Renal cortex interstitium (tissue), 11 donors: ENCODE measurements around the gene MUC5B. TPM values are rescaled to one million over a fixed set of nuclear protein-coding genes. Genes with fewer than 3 reads are reported as not detected.

Experiments
- DNase-seq, 11 donors: peaks; one replicate each; pipeline ENCODE4 v3.0.0-alpha.2; 2013; ENCODE audit warnings: low read depth in 9 of 11, low spot score in 4 of 11; ENCODE audit errors: extremely low read depth in 1 of 11
- polyA plus RNA-seq, 3 donors: library from polyadenylated mRNA; unstranded; fragments of 120-200 nt; gene quantifications; one replicate each; pipeline ENCODE4 v1.2.1, GENCODE V29; 2013; ENCODE audit not compliant: insufficient read length in 3 of 3

MUC5B gene
- polyA plus RNA-seq, 3 donors = 0.01 to 0.09 (median 0.05) TPM

- DNase-seq = no peak
Measured at GRCh38 chr11:1227551-1228100, 4.8 kb downstream of the MUC5B start.

DNA sequence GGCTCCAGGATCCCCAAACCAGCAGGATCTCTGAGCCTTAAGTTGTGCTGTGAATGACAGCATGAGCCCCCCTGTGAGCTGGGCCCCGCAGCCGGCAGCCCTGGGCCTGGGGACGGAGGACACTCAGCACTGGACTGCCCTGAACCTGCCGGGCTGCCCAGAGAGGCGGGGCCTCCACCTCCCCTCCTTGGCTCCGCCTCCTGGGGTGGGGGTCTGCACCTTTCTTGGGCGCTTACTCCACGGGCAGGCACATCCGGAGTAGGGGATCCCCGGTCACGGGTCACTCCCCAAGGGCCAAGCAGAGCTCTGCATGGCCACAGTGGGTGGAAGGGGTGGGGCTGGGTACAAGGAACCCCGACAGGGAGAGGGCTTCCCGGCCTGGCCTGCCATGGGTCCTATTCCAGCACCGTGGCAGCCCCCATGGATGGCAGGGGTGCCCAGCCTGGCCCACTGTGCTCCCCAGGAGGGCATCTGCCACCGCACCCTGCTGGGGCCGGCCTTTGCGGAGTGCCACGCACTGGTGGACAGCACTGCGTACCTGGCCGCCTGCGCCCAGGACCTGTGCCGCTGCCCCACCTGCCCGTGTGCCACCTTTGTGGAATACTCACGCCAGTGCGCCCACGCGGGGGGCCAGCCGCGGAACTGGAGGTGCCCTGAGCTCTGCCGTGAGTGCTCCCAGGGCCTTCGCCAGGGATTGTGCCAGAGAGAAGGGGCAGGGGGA is 5.4 kb downstream of the MUC5B start:
- no peak for DNase-seq

DNA sequence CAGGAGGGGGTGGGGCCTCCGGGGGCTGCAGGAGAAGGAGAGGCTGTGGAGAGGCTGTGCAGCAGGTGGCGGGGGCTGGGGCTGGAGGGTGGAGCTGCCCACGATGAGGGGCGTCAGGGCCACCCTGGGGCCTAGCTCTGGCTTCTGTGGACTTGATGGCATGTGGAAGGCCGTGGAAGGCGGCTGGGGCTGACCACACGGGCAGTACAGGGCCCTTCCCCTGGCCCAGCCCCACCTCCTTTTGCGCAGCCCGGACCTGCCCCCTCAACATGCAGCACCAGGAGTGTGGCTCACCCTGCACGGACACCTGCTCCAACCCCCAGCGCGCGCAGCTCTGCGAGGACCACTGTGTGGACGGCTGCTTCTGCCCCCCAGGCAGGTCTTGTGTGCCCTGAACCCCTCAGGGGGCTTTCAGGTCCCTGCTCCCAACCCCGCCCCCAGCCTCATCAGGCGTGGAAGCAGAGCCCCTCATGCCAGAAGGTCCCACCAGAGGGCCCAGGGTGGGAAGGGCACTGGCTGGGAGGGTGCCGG is 6.1 kb downstream of the MUC5B start:
- no peak for DNase-seq

GRCh38 chr11:1229471-1230120 is 6.7 kb downstream of the MUC5B start:
- DNase-seq = no peak

- no peak for DNase-seq
Measured at GRCh38 chr11:1230121-1230455, 7.2 kb downstream of the MUC5B start.

- no peak for DNase-seq
Measured at GRCh38 chr11:1230456-1231395, 7.9 kb downstream of the MUC5B start.

DNA sequence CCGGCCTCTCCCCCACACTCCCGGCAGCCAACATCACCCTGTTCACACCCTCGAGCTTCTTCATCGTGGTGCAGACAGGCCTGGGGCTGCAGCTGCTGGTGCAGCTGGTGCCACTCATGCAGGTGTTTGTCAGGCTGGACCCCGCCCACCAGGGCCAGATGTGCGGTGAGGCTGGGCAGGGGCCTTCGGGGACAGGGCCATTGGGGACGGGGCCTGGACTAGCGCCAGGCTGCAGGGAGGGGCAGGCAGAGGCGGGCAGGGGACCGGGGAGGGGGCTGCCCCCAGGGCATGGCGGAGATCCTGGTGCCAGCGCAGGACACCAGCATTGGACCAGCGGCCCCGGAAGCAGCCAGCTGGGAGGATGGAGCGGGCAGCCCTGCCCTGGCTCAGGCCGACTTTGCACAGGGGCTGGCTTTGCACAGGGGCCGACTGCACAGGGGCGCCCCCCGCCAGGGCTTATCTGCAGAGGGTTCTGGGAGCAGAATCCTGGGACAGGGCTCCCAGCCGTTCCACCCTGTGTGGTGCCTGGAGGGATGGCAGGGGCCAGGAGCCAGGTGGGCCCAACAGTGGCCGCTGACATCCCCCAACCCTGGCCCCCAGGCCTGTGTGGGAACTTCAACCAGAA is 8.6 kb downstream of the MUC5B start:
- no peak for DNase-seq

GRCh38 chr11:1232021-1232882 is 9.4 kb downstream of the MUC5B start:
- DNase-seq = no peak

DNA sequence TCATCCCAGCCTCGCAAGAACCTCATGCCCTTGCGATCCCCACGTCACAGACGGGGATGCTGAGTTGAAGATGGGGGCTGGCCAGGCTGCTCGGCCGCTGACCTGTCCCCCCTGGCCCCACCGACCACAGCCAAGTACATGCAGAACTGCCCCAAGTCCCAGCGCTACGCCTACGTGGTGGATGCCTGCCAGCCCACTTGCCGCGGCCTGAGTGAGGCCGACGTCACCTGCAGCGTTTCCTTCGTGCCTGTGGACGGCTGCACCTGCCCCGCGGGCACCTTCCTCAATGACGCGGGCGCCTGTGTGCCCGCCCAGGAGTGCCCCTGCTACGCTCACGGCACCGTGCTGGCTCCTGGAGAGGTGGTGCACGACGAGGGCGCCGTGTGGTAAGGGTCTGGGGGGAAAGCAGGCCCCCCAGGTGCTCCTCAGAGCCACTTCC is 10.0 kb downstream of the MUC5B start:
- DNase-seq = no peak

DNA sequence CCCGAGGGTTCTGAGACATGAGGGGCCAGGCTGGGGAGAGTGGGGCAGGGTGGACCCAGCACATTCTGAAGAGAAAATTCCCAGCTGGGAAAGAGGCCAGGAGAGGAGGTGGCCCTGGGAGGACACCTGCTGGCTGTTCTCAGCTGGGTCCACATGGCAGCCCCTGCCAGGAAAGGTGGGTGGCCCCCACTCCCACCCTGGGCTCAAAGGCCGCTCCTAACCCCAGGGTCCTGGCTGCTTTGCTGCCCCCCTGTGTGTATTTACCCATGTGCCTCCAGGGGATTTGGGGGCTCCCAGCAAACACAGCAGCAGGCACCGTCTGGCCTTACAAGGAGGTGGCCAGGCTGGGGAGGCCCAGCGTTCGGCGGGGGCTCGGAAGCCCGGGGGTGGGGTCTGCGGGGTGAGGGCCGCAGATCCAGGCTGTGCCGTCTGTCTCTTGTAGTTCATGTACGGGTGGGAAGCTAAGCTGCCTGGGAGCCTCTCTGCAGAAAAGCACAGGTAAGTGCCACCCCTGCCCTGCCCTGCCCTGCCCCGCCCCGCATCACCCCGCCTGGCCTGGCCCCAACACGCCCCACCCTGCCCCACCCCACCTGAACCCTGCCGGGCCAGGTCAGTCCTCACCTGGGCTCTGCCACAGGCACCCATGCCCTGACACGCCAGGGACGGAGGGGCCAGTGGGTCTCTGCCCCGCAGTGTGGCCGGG is 10.6 kb downstream of the MUC5B start:
- no peak for DNase-seq

- no peak for DNase-seq
Measured at GRCh38 chr11:1234054-1234720, 11.3 kb downstream of the MUC5B start.

DNA sequence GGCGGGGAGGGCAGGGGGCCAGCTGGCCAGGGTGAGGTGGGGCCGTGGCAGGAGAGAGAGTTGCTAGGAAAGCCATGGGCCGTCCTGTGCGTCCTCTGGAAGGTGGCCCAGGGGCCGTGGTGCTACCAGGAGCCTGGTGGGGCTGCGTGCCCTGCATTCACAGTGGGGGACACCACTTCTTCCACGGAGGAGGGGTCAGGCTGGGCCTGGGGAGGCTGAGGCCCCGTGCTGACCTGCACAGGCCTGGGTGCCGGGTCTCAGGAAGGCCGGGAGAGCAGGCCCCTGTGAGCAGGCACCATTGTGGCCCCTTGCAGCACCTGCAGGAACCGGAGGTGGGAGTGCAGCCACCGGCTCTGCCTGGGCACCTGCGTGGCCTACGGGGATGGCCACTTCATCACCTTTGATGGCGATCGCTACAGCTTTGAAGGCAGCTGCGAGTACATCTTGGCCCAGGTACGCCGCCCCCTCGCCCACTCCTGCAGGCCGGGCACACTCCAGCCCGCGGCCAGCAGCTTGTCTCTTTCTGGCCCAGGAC is 12.0 kb downstream of the MUC5B start:
- no peak for DNase-seq

GRCh38 chr11:1235306-1235900 is 12.5 kb downstream of the MUC5B start:
- DNase-seq = no peak

GRCh38 chr11:1235901-1236315 is 13.0 kb downstream of the MUC5B start:
- no peak for DNase-seq

DNA sequence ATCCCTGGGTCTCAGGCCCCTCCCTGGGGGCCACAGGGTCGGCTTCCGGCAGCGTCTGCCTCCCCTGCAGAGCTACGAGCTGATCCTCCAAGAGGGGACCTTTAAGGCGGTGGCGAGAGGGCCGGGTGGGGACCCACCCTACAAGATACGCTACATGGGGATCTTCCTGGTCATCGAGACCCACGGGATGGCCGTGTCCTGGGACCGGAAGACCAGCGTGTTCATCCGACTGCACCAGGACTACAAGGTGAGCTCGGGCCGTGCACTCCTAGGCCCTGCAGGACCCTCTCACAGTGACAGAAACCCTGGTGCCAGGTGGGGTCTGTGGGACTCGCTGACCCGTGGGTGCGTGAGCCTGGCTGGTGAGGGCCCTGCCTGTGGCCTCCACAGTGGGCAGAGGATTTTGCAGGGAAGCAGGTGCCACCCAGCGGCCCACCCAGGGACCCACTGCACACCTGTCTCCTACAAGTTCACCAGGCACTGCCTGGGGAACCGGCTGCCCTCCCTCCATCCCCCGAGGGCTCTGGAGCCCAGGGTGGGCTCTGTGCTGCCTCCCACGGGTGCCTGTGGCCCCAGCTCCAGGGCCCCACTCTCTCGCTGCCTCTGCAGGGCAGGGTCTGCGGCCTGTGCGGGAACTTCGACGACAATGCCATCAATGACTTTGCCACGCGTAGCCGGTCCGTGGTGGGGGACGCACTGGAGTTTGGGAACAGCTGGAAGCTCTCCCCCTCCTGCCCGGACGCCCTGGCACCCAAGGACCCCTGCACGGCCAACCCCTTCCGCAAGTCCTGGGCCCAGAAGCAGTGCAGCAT is 13.7 kb downstream of the MUC5B start:
- DNase-seq = no peak
